OCI-LY3 (cell line): Measurements from ENCODE around the gene ZNF518B.

Experiments
- H2AFZ ChIP-seq: fragments of 200-600, 300-600 bp; shearing (Covaris generic); 2 replicates; pipeline ENCODE4 v1.6.0; 2014; ENCODE audit warnings: antibody characterized with exemption, low read depth, low read length
- H3K27ac ChIP-seq: fragments of 200-600, 300-600 bp; sonication (generic); 2 replicates; pipeline ENCODE4 v1.5.1; 2014; ENCODE audit warnings: mild to moderate bottlenecking, low read length, moderate library complexity, mixed read lengths
- H3K27me3 ChIP-seq: fragments of 200-600, 300-600 bp; sonication (generic); 2 replicates; pipeline ENCODE4 v1.6.1; 2014; ENCODE audit warnings: low read depth, low read length, mixed read lengths
- H3K36me3 ChIP-seq: fragments of 200-600, 300-600 bp; sonication (generic); replicated peaks from 2 replicates; pipeline ENCODE3; 2014; ENCODE audit warnings: low read depth, low read length, mixed read lengths
- H3K4me1 ChIP-seq: fragments of 300-600, 200-600 bp; sonication (generic); 2 replicates; pipeline ENCODE4 v1.6.1; 2014; ENCODE audit warnings: low read length, mixed read lengths
- H3K4me2 ChIP-seq: fragments of 200-600, 300-600 bp; sonication (generic); 2 replicates; pipeline ENCODE4 v1.6.1; 2014; ENCODE audit warnings: low read length, mixed read lengths
- H3K4me3 ChIP-seq: fragments of 300-600, 200-600 bp; sonication (generic); 2 replicates; pipeline ENCODE4 v1.5.1; 2014; ENCODE audit warnings: antibody characterized with exemption, mild to moderate bottlenecking, low read length, moderate library complexity
- H3K79me2 ChIP-seq: fragments of 300-600, 200-600 bp; shearing (Covaris generic); 2 replicates; pipeline ENCODE4 v1.6.1; 2014; ENCODE audit warnings: mild to moderate bottlenecking, low read length, mixed read lengths
- H3K9ac ChIP-seq: fragments of 300-600, 200-600 bp; shearing (Covaris generic); 2 replicates; pipeline ENCODE4 v1.6.0; 2014; ENCODE audit warnings: mild to moderate bottlenecking, low read length, moderate library complexity
- H3K9me3 ChIP-seq: fragments of 200-600, 300-600 bp; shearing (Covaris generic); 2 replicates; pipeline ENCODE4 v1.6.1; 2014; ENCODE audit warnings: low read length, mixed read lengths; ENCODE audit not compliant: insufficient read depth
- H4K20me1 ChIP-seq: fragments of 200-600, 300-600 bp; sonication (generic); 2 replicates; pipeline ENCODE4 v1.6.1; 2016; ENCODE audit warnings: low read length, mixed read lengths; ENCODE audit not compliant: insufficient read depth
- EZH2phosphoT487 ChIP-seq: fragments of 200-600 bp; shearing (Covaris generic); IDR thresholded peaks from 2 replicates; pipeline ENCODE4 v1.6.1; 2018; ENCODE audit warnings: antibody characterized with exemption, mixed run types, low read depth
- TF ChIP-seq, protein P1 (sequence below): fragments of 200-600, 300-600 bp; sonication (generic); IDR thresholded peaks from 2 replicates; pipeline ENCODE4 v1.5.1; 2014; ENCODE audit warnings: antibody characterized with exemption, low read length, low read depth

ZNF518B gene

DNA sequence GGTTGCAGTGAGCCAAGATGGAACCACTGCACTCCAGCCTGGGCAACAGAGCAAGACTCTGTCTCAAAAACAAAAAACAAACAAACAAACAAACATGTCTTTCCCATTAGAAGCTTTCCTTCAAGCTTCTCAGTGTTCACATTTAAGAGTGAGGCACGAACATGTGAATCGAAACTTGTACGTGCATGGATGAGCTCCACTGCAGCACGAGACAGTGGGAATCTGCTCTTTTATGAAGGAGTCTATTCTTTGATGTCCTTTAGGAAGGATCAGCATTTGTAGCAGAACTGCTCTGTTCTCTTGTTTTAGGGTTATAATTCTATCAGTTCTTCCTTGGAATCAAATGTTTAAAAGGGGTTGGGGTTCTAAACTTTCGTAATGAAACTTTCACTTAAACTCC is 23.4 kb upstream of the ZNF518B start:
- Histone ChIP-seq H3K9me3 (no peaks in the 10 kb centered on the region), H4K20me1 (no peaks in the 10 kb centered on the region), H3K79me2 (no peaks in the 10 kb centered on the region), H3K27ac (no peak overlapping the region), H3K9ac (no peak overlapping the region), H3K4me2 (no peak overlapping the region), H3K4me1 (no peaks in the 10 kb centered on the region), H3K27me3 (no peaks in the 10 kb centered on the region), H3K4me3 (no peak overlapping the region), H2AFZ (no peak overlapping the region), H3K36me3 (no peaks in the 10 kb centered on the region)
- TF ChIP-seq EZH2phosphoT487: no peak
- TF ChIP-seq, protein P1, sequence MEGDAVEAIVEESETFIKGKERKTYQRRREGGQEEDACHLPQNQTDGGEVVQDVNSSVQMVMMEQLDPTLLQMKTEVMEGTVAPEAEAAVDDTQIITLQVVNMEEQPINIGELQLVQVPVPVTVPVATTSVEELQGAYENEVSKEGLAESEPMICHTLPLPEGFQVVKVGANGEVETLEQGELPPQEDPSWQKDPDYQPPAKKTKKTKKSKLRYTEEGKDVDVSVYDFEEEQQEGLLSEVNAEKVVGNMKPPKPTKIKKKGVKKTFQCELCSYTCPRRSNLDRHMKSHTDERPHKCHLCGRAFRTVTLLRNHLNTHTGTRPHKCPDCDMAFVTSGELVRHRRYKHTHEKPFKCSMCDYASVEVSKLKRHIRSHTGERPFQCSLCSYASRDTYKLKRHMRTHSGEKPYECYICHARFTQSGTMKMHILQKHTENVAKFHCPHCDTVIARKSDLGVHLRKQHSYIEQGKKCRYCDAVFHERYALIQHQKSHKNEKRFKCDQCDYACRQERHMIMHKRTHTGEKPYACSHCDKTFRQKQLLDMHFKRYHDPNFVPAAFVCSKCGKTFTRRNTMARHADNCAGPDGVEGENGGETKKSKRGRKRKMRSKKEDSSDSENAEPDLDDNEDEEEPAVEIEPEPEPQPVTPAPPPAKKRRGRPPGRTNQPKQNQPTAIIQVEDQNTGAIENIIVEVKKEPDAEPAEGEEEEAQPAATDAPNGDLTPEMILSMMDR: no peak

DNA sequence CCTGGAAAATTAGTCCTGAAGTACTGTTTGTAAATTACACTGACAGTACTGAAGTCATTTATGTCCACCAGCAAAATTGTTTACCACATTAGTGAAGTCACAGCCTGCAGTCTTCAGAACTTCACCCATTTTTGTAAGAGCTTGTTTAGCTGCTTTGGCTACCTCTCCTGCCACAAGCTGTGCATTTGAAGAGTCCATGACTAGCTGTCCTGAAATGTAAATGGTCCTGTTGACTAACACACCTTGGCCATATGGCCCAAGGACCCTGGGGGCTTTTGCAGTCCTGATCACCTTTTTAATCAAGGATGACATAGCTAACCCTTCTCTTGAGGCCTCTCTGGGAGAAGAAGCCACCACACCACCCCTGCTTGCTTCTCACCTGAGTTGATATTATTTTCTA is 21.4 kb upstream of the ZNF518B start:
- no peak overlapping the region for H3K4me3 ChIP-seq
- H3K36me3 ChIP-seq: no peaks in the 10 kb centered on the region
- no peak overlapping the region for H3K9ac ChIP-seq
- no peaks in the 10 kb centered on the region for H3K4me1 ChIP-seq
- H4K20me1 ChIP-seq: no peaks in the 10 kb centered on the region
- H3K79me2 ChIP-seq: no peaks in the 10 kb centered on the region
- H3K4me2 ChIP-seq: no peak overlapping the region
- H3K27ac ChIP-seq: no peak overlapping the region
- H3K9me3 ChIP-seq: no peaks in the 10 kb centered on the region
- TF ChIP-seq, protein P1: no peak
- TF ChIP-seq EZH2phosphoT487: no peak
- no peak overlapping the region for H2AFZ ChIP-seq
- H3K27me3 ChIP-seq: no peaks in the 10 kb centered on the region

DNA sequence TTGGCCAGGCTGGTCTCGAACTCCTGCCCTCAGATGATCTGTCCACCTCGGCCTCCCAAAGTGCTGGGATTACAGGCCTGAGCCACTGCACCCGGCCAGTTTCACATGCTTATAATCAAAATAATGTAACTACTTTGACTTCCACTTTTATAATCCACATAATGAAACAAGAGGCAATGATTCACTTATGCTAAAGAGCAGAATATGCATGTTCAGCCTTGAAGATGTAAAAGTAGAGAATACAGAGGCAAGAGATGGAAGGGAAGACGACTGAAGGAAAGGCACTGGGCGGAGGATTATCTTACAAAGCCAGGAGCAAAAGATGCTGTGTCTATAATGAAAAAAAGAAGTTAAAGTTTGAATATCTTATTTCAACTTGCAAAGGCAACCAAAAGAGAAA is 13.3 kb upstream of the ZNF518B start:
- H3K4me2 ChIP-seq: no peak overlapping the region
- no peaks in the 10 kb centered on the region for H3K4me1 ChIP-seq
- no peak for TF ChIP-seq EZH2phosphoT487
- TF ChIP-seq, protein P1: no peak
- H3K79me2 ChIP-seq: no peaks in the 10 kb centered on the region
- H3K4me3 ChIP-seq: no peak overlapping the region
- no peaks in the 10 kb centered on the region for H4K20me1 ChIP-seq
- H3K27me3 ChIP-seq: no peaks in the 10 kb centered on the region
- H3K9me3 ChIP-seq: no peaks in the 10 kb centered on the region
- no peak overlapping the region for H3K27ac ChIP-seq
- H3K9ac ChIP-seq: no peak overlapping the region
- H2AFZ ChIP-seq: no peak overlapping the region
- H3K36me3 ChIP-seq: no peaks in the 10 kb centered on the region

DNA sequence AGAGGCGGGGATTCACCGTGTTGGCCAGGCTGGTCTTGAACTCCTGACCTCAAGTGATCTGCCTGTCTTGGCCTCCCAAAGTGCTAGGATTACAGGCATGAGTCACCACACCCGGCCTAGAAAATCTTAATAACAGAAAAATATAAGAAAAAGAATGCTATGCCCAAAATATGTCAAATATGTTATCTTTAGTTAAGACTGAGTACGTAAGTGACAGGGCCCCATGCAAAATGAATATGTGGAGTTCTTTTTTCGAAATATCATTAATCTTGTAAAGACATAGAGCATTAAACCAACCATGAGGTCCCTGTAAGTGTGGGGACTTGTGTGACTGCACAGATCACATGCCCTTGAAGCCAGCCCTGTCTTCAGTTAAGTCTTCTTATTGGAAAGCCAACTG is 8.9 kb upstream of the ZNF518B start:
- H3K4me1 ChIP-seq: no peaks in the 10 kb centered on the region; the same call in 1 of the 2 replicates
- no peak overlapping the region for H3K9ac ChIP-seq
- H2AFZ ChIP-seq: no peak overlapping the region
- H3K4me2 ChIP-seq: no peak overlapping the region
- H3K27me3 ChIP-seq: no peaks in the 10 kb centered on the region
- H3K4me3 ChIP-seq: no peak overlapping the region
- no peaks in the 10 kb centered on the region for H3K9me3 ChIP-seq
- TF ChIP-seq, protein P1: no peak
- TF ChIP-seq EZH2phosphoT487: no peak
- no peaks in the 10 kb centered on the region for H3K79me2 ChIP-seq
- H3K27ac ChIP-seq: no peak overlapping the region
- H4K20me1 ChIP-seq: no peaks in the 10 kb centered on the region
- H3K36me3 ChIP-seq: no peaks in the 10 kb centered on the region
